ENCODE data around the gene WWTR1.
A peak's percentile ranks its signal among the peaks of the same experiment; 100 is the strongest.

WWTR1 gene

GRCh38 chr3:149523512-149524299, 134.1 kb downstream of the WWTR1 start:
- no peak for DNase-seq

GRCh38 chr3:149519912-149520311, 137.9 kb downstream of the WWTR1 start:
- DNase-seq: no peak

DNA sequence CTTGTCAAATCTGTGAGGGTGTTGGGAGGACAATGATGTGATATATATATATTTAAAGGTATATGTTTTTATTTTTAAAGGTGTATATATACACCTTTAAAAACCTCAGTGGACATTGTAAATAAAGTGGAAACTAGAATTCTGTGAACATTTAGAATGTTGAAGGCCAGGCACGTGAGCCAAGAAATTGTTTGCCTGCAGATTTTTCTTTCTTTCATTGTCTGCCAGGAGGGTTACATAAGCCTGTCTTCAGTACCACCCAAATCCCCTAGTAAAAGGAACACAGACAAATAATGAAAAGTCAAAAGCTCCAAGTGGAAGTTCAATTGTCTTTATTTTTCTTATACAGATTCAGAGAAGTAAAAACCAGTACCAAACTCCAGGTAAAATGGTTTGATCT, 140.9 kb downstream of the WWTR1 start:
- no peak for DNase-seq

- no peak for DNase-seq
These were observed 142.6 kb downstream of the WWTR1 start for GRCh38 chr3:149515249-149515648.

GRCh38 chr3:149514471-149514870, 143.4 kb downstream of the WWTR1 start:
- DNase-seq: no peak

DNA sequence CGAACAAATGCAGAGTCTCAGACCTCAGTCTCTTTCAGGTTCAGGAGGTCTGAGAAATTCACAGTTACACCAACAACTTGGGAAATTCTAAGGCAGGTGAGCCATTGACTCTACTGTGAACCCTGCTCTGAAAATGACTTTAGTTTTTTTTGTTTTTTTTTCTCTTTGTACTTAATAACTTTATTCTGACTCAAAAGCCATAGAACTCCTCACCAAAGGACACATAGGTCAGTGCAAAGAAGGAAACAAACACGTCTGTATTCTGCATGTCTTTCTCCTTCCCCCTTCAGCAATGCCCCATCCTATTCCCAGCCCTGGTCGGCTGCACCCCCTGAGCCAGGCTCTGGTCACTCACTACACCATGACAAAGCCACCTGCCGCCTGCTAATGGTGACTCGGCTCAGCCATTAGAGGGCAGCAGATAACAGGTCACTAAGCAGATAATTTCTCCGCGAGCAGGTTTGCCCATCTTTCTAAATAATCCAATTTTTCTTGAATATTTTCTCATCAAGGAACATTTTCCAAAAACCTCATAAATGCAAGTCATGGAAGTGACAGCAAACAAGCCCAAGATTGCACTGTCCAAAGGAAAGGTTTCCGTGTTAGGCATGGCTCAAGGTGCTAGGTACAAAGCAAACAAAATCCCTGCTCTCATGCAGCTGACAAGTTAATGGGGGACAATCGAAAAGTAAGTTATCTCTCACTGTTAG, 145.6 kb downstream of the WWTR1 start:
- no peak for DNase-seq

GRCh38 chr3:149511040-149511626, 146.7 kb downstream of the WWTR1 start:
- DNase-seq: no peak

GRCh38 chr3:149510480-149510879, 147.3 kb downstream of the WWTR1 start:
- no peak for DNase-seq

DNA sequence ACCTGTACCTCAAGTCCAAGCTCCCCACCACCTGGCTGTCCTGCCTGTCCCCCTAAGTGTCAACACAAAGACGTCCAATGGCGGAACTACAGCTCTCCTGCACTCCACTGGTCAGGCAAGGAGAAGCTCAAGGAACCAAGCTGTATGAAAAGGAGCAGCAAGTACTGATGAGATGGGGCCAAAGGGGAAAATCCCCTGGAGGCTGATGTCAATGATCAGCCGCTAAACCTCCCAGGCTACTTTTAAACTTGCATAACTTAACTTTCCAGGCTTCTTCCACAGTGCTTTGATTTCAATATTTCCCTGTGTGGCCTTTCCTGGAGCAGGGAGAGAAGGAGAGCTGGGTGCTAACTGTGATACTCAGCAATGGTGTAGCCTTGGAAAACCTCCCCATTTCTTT, 148.3 kb downstream of the WWTR1 start:
- DNase-seq: no peak

DNA sequence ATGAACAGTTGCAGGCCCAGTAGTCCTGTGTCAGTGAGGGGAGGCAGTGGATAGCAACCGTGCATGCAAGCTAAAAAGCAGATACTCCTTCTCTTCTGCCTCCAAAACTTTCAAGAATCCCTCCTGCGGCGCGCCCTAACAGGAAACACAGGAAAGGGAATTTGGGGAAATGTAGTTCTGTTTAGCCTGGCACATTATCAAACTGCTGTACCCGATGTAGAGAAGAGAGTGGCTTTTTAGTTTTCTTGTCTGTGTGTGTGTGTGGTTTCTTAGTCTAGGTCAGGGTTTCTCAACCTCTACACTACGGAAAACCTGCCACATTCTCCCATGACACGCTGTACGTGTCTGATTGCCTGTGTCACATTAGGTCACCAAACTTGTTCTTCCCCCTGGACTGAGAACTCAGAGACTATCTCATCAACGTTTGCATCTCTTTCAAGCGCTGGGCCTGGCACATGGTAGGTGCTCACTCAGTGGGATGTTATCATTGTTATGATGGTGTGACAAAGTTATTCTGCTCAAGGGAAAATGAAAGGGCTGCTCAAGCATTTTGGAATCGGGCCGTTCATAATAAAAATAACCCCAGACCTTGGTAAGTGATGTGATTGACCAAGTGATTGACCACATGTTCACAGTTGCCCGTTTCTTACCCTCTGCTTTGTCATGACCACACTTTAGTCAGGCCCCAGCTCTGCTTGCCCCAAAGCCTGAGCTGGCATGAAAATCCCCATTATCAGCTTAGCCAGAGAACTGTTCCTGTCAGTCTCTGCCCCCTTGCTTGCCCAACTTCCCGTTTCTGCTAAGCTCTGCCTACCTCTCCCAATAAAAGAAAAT, 150.1 kb downstream of the WWTR1 start:
- peak; percentile 81 for DNase-seq

DNA sequence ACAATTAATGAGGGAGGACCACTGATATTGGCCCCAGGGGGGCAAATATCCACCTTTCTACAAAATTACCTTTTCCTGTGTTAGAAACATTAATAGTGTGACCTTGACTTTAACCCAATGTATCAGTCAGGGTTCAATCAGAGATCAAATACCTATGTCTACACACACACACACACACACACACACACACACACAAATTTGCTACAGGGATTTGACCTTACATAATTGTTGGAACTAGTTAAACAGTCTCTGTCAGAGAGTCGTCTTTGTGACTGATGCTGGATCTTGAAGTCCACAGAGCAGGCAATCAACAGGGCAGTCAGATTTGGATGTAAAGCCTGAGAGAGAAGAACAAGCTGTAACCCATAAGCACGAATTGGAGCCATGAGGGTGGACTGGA, 150.9 kb downstream of the WWTR1 start:
- DNase-seq: no peak

GRCh38 chr3:149506540-149506939, 151.3 kb downstream of the WWTR1 start:
- DNase-seq: no peak

- DNase-seq: no peak
These were observed 155.4 kb downstream of the WWTR1 start for GRCh38 chr3:149502438-149502837.

GRCh38 chr3:149501524-149501923, 156.3 kb downstream of the WWTR1 start:
- DNase-seq: no peak

DNA sequence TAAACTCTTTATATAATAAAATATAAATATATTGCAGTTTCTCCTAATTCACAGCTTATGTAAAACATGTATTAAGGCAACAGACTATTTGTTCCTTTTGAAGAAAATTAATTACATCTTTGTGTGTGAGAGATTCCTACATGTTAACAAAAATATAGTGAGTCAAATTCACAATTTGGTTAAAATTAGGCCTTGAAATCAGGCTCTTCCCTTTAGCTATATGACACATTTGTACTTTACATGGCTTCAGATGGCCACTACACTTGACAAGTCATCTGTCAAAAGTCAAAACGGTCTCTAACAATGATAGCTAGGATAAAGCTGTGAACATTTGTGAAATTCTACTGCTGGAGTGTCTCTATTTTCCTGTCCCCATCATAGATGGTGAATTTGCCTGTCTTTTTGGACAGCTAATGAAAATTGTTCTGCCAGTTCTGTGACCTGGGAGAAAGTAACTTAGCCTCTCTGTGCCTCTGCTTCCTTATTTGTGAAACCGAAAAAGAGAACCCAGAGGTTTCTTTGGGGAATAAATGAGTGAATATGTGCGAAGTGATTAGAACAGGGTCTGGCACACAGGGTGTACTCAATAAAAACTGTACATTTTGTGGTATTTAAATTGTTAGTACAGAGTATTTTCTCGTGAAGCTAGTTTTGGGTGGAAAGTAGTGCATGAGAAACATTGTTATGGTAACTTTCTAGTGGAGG, 159.7 kb downstream of the WWTR1 start:
- peak; percentile 37 for DNase-seq

GRCh38 chr3:149496891-149497290, 160.9 kb downstream of the WWTR1 start:
- no peak for DNase-seq

- DNase-seq: no peak
These were observed 162.2 kb downstream of the WWTR1 start for GRCh38 chr3:149495581-149496125.

DNA sequence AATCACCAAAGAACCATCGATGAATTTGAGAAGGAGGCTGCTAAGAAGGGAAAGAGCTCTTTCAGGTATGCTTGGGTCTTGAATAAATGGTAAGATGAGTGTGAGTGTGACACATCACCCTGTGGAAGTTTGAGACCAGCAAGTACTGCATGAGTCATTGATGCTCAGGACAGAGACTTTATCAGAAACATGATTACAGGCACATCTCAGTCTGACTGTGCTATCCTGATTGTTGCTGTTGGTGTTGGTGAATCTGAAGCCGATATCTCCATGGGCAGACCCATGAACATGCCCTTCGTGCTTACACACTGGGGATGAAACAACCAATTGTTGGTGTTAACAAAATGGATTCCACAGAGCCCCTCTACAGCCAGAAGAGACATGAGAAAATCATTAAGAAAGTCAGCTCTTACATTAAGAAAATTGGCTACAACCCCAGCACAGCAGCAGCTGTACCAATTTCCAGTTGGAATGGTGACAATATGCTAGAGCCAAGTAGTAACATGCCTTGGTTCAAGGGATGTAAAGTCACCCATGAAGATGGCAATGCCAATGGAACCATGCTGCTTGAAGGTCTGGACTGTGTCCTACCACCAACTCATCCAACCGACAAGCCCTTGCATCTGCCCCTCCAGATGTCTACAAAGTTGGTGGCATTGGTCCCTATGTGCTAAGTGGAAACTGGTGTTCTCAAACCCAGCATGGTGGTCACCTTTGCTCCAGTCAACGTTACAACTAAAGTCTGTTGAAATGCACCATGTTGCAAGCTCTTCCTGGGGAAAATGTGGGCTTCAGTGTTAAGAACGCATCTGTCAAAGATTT, 162.9 kb downstream of the WWTR1 start:
- DNase-seq: no peak

- peak; percentile 46 for DNase-seq
These were observed 163.6 kb downstream of the WWTR1 start for GRCh38 chr3:149494022-149494758.

DNA sequence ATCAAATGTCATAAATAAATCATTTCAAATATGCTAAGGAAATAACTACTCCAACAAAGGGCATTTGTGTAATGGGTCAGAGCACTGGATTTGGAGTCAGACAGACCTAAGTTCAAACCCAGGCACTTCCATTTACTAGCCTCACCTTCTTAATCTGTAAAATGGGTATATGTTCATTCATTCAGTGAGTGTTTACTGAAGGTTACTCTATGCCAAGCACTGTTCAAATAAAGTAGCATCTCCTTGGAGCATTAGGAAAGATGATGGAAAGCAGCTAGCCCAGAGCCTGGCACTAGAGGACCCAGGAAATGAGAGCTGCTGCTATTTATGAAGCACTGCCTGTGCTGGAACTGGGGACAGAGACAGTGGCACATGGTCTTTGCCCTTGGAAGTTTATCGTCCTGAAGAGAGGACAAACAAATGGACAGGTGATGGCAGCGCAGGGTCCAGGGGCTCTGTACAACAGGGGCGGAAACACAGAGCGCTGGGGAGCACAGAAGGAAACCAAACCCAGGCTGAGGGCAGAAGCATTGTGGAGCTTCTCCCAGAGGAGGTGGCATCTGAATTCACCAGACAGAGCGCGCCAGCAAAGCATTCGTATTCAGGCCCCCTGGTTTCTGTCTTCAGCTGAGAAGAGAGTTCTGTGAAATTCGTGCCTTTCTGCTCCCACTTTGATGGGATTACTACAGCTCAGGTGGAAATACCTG, 164.4 kb downstream of the WWTR1 start:
- no peak for DNase-seq

Data from MV-4-11 (cell line).